Osteocyte (in vitro differentiated cells): ENCODE results near the gene KBTBD13. TPM values are rescaled to one million over a fixed set of nuclear protein-coding genes. Genes with fewer than 3 reads are reported as not detected.

ENCODE experiments used
- DNase-seq: peaks from one replicate; pipeline ENCODE4 v3.0.0; 2021; ENCODE audit warnings: mixed read lengths; ENCODE audit not compliant: unreplicated experiment; ENCODE audit errors: extremely low spot score
- H3K27ac Mint-ChIP-seq: one replicate; pipeline ENCODE4 v1.8.0; 2021; ENCODE audit warnings: mild to moderate bottlenecking, mixed read lengths; ENCODE audit not compliant: unreplicated experiment
- H3K27me3 Mint-ChIP-seq: one replicate; pipeline ENCODE4 v1.8.0; 2021; ENCODE audit warnings: mixed read lengths; ENCODE audit not compliant: unreplicated experiment
- H3K36me3 Mint-ChIP-seq: one replicate; pipeline ENCODE4 v1.8.0; 2021; ENCODE audit warnings: mixed read lengths; ENCODE audit not compliant: unreplicated experiment
- H3K4me1 Mint-ChIP-seq: one replicate; pipeline ENCODE4 v1.8.0; 2021; ENCODE audit warnings: mixed read lengths; ENCODE audit not compliant: unreplicated experiment
- H3K4me3 Mint-ChIP-seq: one replicate; pipeline ENCODE4 v1.8.0; 2021; ENCODE audit warnings: mild to moderate bottlenecking, moderate library complexity, mixed read lengths; ENCODE audit not compliant: unreplicated experiment
- H3K9me3 Mint-ChIP-seq: one replicate; pipeline ENCODE4 v1.8.0; 2021; ENCODE audit warnings: mixed read lengths; ENCODE audit not compliant: unreplicated experiment
- total RNA-seq: library from RNA; stranded (reverse); gene quantifications from 2 replicates; pipeline ENCODE4 v1.2.1, GENCODE V29; 2021
- TF ChIP-seq, protein P1 (sequence below): fragments of 200-600 bp; sonication (generic); IDR thresholded peaks from 2 replicates; pipeline ENCODE4 v1.5.0; 2021; ENCODE audit warnings: antibody characterized with exemption, mild to moderate bottlenecking, moderate library complexity

Gene KBTBD13
- total RNA-seq, 1 donor from 2014 or later = not detected

DNA sequence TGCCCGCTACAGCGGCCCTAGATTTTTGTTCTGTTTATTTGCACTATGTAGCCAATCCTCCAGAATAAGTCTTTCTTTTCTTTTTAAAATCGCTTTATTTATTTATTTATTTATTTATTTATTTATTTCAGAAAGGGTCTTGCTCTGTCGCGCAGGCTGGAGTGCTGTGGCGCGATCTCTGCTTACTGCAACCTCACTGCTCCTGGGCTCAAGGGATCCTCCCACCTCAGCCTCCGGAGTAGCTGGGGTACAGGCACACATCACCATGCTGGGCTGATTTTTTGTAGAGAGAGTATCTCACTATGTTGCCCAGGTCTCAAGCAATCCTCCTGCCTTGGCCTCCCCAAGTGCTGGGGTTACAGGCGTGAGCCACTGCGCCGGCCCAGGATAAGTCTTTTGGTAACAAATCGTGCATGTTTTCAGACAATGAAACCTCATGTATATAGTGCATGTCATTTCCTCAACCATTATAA lies 46.8 kb upstream of the KBTBD13 start:
- Mint-ChIP-seq H3K9me3 (no peaks in the 10 kb centered on the region), H3K27ac (no peak overlapping the region), H3K27me3 (peaks cover 5% of the 10 kb centered on the region), H3K4me3 (peak overlapping the region; percentile 62), H3K36me3 (peaks cover 11% of the 10 kb centered on the region), H3K4me1 (peaks cover 19% of the 10 kb centered on the region)
- DNase-seq = no peak
- TF ChIP-seq, protein P1, sequence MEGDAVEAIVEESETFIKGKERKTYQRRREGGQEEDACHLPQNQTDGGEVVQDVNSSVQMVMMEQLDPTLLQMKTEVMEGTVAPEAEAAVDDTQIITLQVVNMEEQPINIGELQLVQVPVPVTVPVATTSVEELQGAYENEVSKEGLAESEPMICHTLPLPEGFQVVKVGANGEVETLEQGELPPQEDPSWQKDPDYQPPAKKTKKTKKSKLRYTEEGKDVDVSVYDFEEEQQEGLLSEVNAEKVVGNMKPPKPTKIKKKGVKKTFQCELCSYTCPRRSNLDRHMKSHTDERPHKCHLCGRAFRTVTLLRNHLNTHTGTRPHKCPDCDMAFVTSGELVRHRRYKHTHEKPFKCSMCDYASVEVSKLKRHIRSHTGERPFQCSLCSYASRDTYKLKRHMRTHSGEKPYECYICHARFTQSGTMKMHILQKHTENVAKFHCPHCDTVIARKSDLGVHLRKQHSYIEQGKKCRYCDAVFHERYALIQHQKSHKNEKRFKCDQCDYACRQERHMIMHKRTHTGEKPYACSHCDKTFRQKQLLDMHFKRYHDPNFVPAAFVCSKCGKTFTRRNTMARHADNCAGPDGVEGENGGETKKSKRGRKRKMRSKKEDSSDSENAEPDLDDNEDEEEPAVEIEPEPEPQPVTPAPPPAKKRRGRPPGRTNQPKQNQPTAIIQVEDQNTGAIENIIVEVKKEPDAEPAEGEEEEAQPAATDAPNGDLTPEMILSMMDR = no peak

DNA sequence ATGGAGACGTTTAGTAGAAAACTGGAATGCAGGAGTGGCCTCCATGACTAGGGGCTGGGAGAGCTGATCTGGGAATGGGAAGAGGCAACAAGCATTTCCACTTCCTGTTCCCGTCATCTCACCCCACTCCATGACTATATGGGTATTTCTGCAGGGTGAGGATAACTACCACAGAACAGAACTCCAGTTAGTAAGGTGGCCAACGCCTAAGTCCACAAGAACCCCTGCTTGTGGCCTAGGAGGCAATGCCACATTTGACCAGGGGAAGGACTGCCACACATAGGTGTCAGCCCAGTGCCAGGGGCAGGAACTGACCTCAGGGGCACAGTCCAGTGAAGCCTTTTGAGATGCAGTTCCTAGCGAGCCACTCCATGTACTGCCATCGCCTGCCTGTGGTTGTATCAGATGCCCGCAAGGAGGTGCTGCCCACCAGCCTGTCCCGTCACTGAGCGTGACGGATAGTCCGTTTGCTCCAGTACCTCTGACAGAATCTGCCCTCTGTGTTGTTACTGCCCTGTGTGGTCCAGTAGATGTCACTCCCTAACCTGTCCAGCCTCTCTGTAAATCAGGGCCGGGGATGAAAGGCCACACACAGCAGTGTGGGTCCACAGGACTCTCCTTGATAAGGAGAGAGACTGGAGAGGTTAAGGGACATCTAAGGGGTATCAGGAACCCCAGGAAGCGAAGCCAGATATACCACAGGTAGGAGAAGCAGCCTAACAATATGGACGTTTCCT lies 43.6 kb upstream of the KBTBD13 start:
- Mint-ChIP-seq H3K27ac (peak overlapping the region; percentile 57), H3K9me3 (no peaks in the 10 kb centered on the region), H3K36me3 (no peaks in the 10 kb centered on the region), H3K27me3 (peaks cover 5% of the 10 kb centered on the region), H3K4me1 (peaks cover 13% of the 10 kb centered on the region), H3K4me3 (peak overlapping the region; percentile 27)
- no peak for DNase-seq
- TF ChIP-seq, protein P1 = peak; percentile 72

DNA sequence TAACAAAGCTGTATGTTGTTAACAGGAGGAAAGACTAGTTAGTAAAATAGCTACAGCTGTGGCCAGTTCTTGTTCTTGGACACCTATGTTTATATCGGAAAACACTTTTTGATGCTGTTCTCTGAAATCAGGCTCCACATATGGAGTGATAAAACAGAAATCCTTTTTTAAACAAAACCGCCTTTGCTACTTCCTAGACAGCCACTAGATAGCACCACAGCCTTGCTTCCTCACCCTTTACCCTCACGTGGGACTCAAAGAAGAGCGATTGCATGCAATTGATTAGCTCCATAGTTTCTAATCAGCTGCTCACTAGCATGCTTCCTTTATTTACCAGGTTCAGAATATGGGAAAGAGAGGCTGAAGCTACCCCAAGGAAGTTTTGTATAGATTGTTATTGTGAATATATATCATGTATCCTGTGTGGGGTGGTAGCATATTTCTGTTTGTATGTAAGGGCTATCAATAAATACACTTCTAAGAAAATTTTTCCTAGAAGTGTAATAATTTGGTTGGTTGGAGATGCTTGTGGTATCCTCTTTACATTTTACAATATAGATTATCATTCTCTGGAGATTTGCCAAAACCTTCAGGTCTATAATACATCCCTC lies 42.8 kb upstream of the KBTBD13 start:
- TF ChIP-seq, protein P1 = peak; percentile 58
- Mint-ChIP-seq H3K9me3 (no peaks in the 10 kb centered on the region), H3K4me3 (no peak overlapping the region), H3K27me3 (peaks cover 5% of the 10 kb centered on the region), H3K36me3 (no peaks in the 10 kb centered on the region), H3K4me1 (peaks cover 6% of the 10 kb centered on the region), H3K27ac (no peak overlapping the region)
- DNase-seq = no peak

DNA sequence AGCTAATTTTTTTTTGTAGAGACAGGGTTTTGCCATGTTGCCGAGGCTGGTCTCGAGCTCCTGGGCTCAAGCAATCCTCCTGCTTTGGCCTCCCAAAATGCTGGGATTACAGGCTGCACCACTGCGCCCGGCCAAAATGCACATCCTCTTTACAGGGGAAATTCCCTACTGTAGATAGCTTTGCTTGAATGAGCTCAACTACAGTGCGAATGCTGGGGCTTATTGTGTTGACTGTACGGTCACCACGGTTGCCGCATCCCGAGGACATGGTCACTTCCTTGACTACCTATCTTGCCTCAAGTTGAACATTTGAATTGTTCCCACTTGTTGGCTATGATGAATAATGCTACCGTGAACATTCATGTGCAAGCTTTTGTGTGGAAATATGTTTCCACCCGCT lies 41.8 kb upstream of the KBTBD13 start:
- Mint-ChIP-seq H3K4me3 (no peak overlapping the region), H3K27me3 (peaks cover 5% of the 10 kb centered on the region), H3K36me3 (no peaks in the 10 kb centered on the region), H3K9me3 (no peaks in the 10 kb centered on the region), H3K4me1 (peaks cover 6% of the 10 kb centered on the region), H3K27ac (no peak overlapping the region)
- no peak for DNase-seq
- TF ChIP-seq, protein P1 = no peak

DNA sequence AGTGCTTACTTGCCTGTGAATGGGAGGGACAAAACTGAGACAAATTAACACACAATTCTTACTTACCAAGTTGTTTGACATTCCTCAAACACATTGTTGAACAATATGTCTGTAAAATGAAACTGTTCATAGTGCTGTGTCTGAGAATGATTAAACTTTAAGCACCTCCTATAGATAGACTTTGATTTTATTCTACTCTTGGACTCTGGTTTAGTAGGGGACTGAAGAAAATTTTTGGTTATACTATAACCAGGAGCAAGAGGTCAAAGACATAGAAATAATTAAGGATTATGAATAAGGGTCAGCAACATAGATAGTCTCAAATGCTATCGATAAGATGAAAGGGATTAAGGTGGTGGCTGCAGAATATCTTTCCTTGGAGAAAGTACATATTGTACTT lies 39.2 kb upstream of the KBTBD13 start:
- Mint-ChIP-seq H3K4me1 (peaks cover 6% of the 10 kb centered on the region), H3K27ac (no peak overlapping the region), H3K4me3 (no peak overlapping the region), H3K9me3 (no peaks in the 10 kb centered on the region), H3K36me3 (no peaks in the 10 kb centered on the region), H3K27me3 (no peaks in the 10 kb centered on the region)
- no peak for DNase-seq
- TF ChIP-seq, protein P1 = no peak
